ENCODE data around the gene PFDN2.
A peak's percentile ranks its signal among the peaks of the same experiment; 100 is the strongest.
"Not testable (repeated sequence)": the region's sequence is repeated elsewhere in the genome, so short reads cannot be mapped to it uniquely, and the experiment has no call there.

PFDN2 gene

GRCh38 chr1:161066694-161067093 lies 51.1 kb downstream of the PFDN2 start:
- Histone ChIP-seq H3K4me3 (ENCODE audit: low read depth, low read length, poor library complexity, severe bottlenecking) (no peak overlapping the region), H3K79me2 (ENCODE audit: insufficient read depth, low read length) (0 out of 2 replicates have a peak, but pooled peaks cover 16% of the 10 kb centered on the region), H3K27me3 (ENCODE audit: insufficient read depth, low read length) (no peaks in the 10 kb centered on the region), H3K9ac (ENCODE audit: low read length) (no peak overlapping the region), H4K20me1 (ENCODE audit: insufficient read depth, low read length) (no peaks in the 10 kb centered on the region), H3K9me2 (ENCODE audit: low read depth, low read length) (no peaks in the 10 kb centered on the region), H3F3A (ENCODE audit: insufficient read depth, low read length) (no peaks in the 10 kb centered on the region), H3K27ac (ENCODE audit: low read depth, low read length, poor library complexity, severe bottlenecking) (peak overlapping the region; percentile 49), H2AFZ (ENCODE audit: low read length) (no peak overlapping the region), H3K36me3 (ENCODE audit: insufficient read depth, low read length) (peaks cover 12% of the 10 kb centered on the region; the same call in 1 of the 2 replicates), H3K4me2 (ENCODE audit: low read length) (peak overlapping the region; percentile 88), H3K9me3 (ENCODE audit: low read length) (peaks cover 3% of the 10 kb centered on the region; the same call in 1 of the 2 replicates), H3K4me1 (ENCODE audit: insufficient read depth, low read length, severe bottlenecking) (peaks cover 29% of the 10 kb centered on the region)
- TF ChIP-seq EZH2 (IDR thresholded peaks at IDR 0.05; ENCODE audit: borderline replicate concordance, low read length) = no peak
- no peak for TF ChIP-seq CTCF (IDR thresholded peaks at IDR 0.05; ENCODE audit: low read length)

DNA sequence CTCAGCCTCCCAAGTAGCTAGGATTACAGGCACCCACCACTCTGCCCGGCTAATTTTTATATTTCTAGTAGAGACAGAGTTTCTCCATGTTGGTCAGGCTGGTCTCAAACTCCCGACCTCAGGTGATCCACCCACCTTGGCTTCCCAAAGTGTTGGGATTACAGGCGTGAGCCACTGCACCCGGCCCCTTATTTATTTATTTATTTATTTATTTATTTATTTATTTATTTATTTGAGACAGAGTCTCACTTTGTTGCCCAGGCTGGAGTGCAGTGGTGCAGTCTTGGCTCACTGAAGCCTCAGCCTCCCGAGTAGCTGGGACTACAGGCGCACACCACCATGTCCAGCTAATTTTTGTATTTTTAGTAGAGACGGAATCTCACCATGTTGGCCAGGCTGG lies 52.2 kb downstream of the PFDN2 start:
- H3K27ac ChIP-seq (ENCODE audit: low read depth, low read length, poor library complexity, severe bottlenecking); H3K4me3 ChIP-seq (ENCODE audit: low read depth, low read length, poor library complexity, severe bottlenecking); H3K27me3 ChIP-seq (ENCODE audit: insufficient read depth, low read length); H3F3A ChIP-seq (ENCODE audit: insufficient read depth, low read length); H3K9ac ChIP-seq (ENCODE audit: low read length); H3K9me2 ChIP-seq (ENCODE audit: low read depth, low read length); H2AFZ ChIP-seq (ENCODE audit: low read length); H4K20me1 ChIP-seq (ENCODE audit: insufficient read depth, low read length); H3K4me2 ChIP-seq (ENCODE audit: low read length); H3K9me3 ChIP-seq (ENCODE audit: low read length): not testable (repeated sequence)
- 0 out of 2 replicates have a peak, but pooled peaks cover 16% of the 10 kb centered on the region for H3K79me2 ChIP-seq (ENCODE audit: insufficient read depth, low read length)
- peaks cover 12% of the 10 kb centered on the region; the same call in 1 of the 2 replicates for H3K36me3 ChIP-seq (ENCODE audit: insufficient read depth, low read length)
- H3K4me1 ChIP-seq (ENCODE audit: insufficient read depth, low read length, severe bottlenecking) = peaks cover 29% of the 10 kb centered on the region

GRCh38 chr1:161063936-161064335 lies 53.9 kb downstream of the PFDN2 start:
- H3F3A ChIP-seq (ENCODE audit: insufficient read depth, low read length); H3K9ac ChIP-seq (ENCODE audit: low read length); H3K27me3 ChIP-seq (ENCODE audit: insufficient read depth, low read length); H3K27ac ChIP-seq (ENCODE audit: low read depth, low read length, poor library complexity, severe bottlenecking); H3K9me3 ChIP-seq (ENCODE audit: low read length); H3K4me3 ChIP-seq (ENCODE audit: low read depth, low read length, poor library complexity, severe bottlenecking); H4K20me1 ChIP-seq (ENCODE audit: insufficient read depth, low read length); H2AFZ ChIP-seq (ENCODE audit: low read length); H3K4me2 ChIP-seq (ENCODE audit: low read length); H3K9me2 ChIP-seq (ENCODE audit: low read depth, low read length): not testable (repeated sequence)
- Histone ChIP-seq H3K79me2 (ENCODE audit: insufficient read depth, low read length) (0 out of 2 replicates have a peak, but pooled peaks cover 13% of the 10 kb centered on the region), H3K36me3 (ENCODE audit: insufficient read depth, low read length) (peaks cover 22% of the 10 kb centered on the region), H3K4me1 (ENCODE audit: insufficient read depth, low read length, severe bottlenecking) (peaks cover 24% of the 10 kb centered on the region)

DNA sequence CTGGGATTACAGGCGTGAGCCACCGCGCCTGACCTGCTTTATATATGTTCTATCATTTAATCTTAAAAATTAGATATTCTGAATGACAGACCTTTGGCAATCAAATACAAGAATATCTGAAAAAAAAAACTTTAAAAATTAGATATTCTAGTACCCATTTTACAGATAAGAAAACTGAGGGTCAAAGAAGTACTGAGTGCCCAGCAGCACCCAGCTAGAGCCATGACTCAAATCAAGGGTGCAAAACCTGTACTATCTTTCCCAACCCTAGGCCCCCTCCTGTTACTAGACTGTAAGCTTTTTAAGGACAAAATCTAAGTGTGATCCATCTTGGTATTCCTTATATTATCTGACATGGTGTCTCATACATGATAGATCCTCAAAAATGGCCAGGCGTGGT lies 56.4 kb downstream of the PFDN2 start:
- no peak overlapping the region for H2AFZ ChIP-seq (ENCODE audit: low read length)
- H3K9me3 ChIP-seq (ENCODE audit: low read length) = no peaks in the 10 kb centered on the region
- no peaks in the 10 kb centered on the region for H3K9me2 ChIP-seq (ENCODE audit: low read depth, low read length)
- no peak overlapping the region for H3K4me3 ChIP-seq (ENCODE audit: low read depth, low read length, poor library complexity, severe bottlenecking)
- H3K27ac ChIP-seq (ENCODE audit: low read depth, low read length, poor library complexity, severe bottlenecking) = no peak overlapping the region
- no peaks in the 10 kb centered on the region for H3K27me3 ChIP-seq (ENCODE audit: insufficient read depth, low read length)
- no peaks in the 10 kb centered on the region for H3K79me2 ChIP-seq (ENCODE audit: insufficient read depth, low read length)
- H3F3A ChIP-seq (ENCODE audit: insufficient read depth, low read length) = no peaks in the 10 kb centered on the region
- no peaks in the 10 kb centered on the region for H4K20me1 ChIP-seq (ENCODE audit: insufficient read depth, low read length)
- peaks cover 35% of the 10 kb centered on the region for H3K36me3 ChIP-seq (ENCODE audit: insufficient read depth, low read length)
- no peak for TF ChIP-seq EZH2 (IDR thresholded peaks at IDR 0.05; ENCODE audit: borderline replicate concordance, low read length)
- TF ChIP-seq CTCF (IDR thresholded peaks at IDR 0.05; ENCODE audit: low read length) = no peak
- H3K4me2 ChIP-seq (ENCODE audit: low read length) = no peak overlapping the region
- H3K9ac ChIP-seq (ENCODE audit: low read length) = no peak overlapping the region
- H3K4me1 ChIP-seq (ENCODE audit: insufficient read depth, low read length, severe bottlenecking) = no peaks in the 10 kb centered on the region
